GM21737 (cell line): ENCODE measurements around the gene RFFL.
A peak's percentile ranks its signal among the peaks of the same experiment; 100 is the strongest.

Experiments
- ATAC-seq: cut with Tn5 transposase; IDR thresholded peaks from one replicate; pipeline ENCODE4 v1.9.1; 2021; ENCODE audit warnings: mild to moderate bottlenecking, moderate library complexity; ENCODE audit not compliant: unreplicated experiment

Gene RFFL

GRCh38 chr17:35082073-35082657, 18.7 kb upstream of the RFFL start:
- no peak for ATAC-seq

- ATAC-seq: no peak
These were observed 18.1 kb upstream of the RFFL start for GRCh38 chr17:35081638-35082037.

- no peak for ATAC-seq
These were observed 17.0 kb upstream of the RFFL start for GRCh38 chr17:35080536-35080935.

GRCh38 chr17:35079547-35080423, 16.3 kb upstream of the RFFL start:
- no peak for ATAC-seq

GRCh38 chr17:35076874-35077273, 13.4 kb upstream of the RFFL start:
- ATAC-seq: no peak

GRCh38 chr17:35074711-35075707, 11.5 kb upstream of the RFFL start:
- ATAC-seq: no peak

- no peak for ATAC-seq
These were observed 10.6 kb upstream of the RFFL start for GRCh38 chr17:35073991-35074627.

- ATAC-seq: no peak
These were observed 9.8 kb upstream of the RFFL start for GRCh38 chr17:35073183-35073790.

GRCh38 chr17:35069311-35069710, 5.8 kb upstream of the RFFL start:
- ATAC-seq: no peak

GRCh38 chr17:35068249-35068648, 4.7 kb upstream of the RFFL start:
- ATAC-seq: no peak

- ATAC-seq: no peak
These were observed 2.4 kb upstream of the RFFL start for GRCh38 chr17:35065880-35066279.

- ATAC-seq: no peak
These were observed 1.2 kb upstream of the RFFL start for GRCh38 chr17:35064516-35065215.

- ATAC-seq: no peak
These were observed 1.2 kb downstream of the RFFL start for GRCh38 chr17:35062308-35062707.

- ATAC-seq: no peak
These were observed 6.1 kb downstream of the RFFL start for GRCh38 chr17:35057332-35057915.

- no peak for ATAC-seq
These were observed 7.5 kb downstream of the RFFL start for GRCh38 chr17:35056013-35056412.

GRCh38 chr17:35053204-35053603, 10.3 kb downstream of the RFFL start:
- no peak for ATAC-seq

- ATAC-seq: no peak
These were observed 10.7 kb downstream of the RFFL start for GRCh38 chr17:35052780-35053179.

- no peak for ATAC-seq
These were observed 11.3 kb downstream of the RFFL start for GRCh38 chr17:35052241-35052610.

GRCh38 chr17:35051579-35052240, 11.8 kb downstream of the RFFL start:
- ATAC-seq: peak; percentile 33
